HG03571 (cell line): ENCODE results near the gene NRXN3.

Experiments used
- ATAC-seq: cut with Tn5 transposase; IDR thresholded peaks from one replicate; pipeline ENCODE4 v1.9.1; 2021; ENCODE audit not compliant: unreplicated experiment

NRXN3 gene

DNA sequence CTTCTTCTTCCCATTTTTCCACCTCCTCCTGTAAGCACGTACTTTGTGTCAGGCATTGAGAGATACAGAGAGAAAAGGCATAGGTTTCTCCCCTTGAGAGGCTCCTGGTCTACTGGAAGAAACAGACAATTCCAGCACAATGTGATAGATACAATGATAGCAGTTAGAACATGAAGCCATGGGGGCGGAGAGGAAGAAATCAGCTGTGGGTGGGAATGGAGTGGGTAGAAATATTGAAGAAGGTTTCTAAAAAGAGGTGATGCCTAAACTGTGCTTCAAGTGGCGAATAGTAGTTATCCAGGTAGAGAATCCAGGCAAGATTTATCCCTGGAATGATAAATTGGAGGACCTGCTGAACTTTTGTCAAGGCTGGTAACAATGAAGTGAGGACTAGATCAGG, 528.8 kb downstream of the NRXN3 start:
- ATAC-seq, result no peak

DNA sequence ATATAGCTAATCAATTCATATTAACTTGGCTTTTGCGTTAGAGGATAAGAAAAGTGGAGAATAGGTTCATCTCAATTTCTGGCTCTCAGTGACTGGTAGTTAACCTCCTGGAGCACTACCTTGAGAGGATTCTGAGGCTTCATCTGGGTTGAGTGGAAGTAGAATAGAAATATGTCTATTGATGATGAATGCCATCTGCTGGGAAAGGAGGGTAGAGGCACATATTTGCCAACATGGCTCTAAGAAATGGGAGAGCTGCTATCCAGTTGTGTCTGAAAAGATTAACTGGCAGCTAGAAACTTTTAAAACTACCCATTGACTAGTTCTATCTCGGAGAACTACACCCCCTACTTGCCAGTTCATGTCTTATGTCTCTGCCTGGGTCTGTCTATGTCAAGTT, 530.1 kb downstream of the NRXN3 start:
- no peak for ATAC-seq

DNA sequence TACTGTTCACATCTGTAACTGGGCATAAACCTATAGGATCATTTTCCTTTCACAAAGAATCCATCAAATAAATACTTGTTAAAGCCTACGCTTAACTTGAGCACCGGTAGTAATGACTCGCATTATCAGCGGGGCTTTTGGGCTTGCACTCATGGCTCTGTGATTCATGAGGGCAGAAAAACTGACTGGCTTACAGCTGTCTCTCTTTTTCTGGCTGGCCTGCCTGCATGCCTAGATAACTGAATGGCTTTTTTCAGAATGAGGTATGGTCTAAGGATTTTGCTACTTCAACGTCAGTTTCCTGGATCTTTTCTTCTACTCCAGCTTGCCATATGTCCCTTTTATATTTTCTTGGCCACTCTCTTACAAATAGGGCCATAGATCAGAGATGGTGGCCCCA, 531.1 kb downstream of the NRXN3 start:
- ATAC-seq, result no peak

DNA sequence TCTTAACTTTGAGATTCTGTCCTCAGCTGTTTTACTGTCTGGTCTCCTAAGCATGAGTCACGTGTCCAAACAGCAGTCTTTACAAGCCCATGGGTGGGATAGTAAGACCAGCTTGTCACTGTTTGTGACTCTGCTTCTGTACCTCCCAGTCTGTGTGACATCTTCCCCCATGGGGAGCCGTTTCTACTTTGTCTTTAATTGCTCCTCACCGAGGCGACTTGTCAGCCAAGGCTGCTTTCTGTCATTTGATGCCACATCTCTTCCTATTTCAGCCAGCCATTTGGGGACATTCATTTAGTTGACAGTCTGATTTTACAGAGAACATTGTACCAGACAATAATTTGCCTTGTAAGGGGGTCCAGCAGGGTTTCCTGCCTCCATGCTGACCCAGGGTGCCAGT, 534.8 kb downstream of the NRXN3 start:
- ATAC-seq, result no peak

DNA sequence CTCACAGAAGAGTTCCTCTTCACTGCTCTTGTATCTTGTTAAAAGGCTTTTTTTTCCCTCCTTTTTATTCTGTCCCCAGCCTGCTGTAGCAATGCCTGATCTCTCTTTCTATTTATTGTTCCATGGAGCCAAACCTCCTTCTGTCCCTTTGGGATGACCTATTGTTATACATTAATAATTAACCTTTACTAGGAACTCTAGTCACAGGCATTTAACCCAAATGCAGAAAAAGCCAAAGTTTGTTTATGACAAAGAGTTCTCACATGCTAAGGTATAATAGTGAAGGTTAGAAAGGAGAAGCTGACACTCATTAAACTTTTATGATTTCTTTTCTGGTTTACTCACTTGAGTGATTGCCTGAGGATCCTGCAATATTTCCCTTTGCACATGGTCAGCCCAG, 535.8 kb downstream of the NRXN3 start:
- no peak for ATAC-seq

DNA sequence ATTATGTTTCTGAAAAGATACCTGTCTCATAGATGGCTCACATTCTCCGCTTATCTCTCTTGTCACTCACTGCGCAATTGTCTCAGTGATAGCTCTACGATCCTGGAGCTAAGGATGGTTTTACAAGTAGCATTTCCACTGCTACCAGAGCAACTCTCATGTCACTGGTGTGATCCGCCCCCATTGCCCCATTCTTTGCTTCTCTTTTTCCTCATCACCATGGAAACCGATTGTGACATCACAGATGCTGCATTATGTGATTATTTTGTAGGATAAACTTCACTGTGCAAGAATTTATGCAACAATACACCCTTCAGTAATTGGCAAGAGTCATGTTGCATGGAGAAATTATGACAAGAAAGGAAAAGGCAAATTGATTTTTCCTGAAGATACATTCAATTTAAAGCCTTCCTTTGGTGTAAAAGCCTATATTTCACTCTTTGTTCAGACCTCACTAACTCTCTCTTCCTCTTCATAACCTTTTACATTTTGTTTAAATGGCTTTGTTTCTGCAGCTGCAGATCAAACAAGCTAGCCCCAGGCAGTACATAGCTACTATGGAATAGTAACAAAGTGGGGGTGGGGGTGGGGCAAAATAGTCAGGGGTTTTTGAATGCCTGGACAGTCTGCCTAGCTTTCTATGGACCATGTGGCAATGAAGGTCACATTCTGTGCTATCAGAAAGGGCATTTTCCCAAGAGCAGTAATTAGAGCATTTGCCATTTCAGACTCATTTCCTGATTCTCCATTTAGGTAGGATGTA, 539.8 kb downstream of the NRXN3 start:
- ATAC-seq, result no peak

DNA sequence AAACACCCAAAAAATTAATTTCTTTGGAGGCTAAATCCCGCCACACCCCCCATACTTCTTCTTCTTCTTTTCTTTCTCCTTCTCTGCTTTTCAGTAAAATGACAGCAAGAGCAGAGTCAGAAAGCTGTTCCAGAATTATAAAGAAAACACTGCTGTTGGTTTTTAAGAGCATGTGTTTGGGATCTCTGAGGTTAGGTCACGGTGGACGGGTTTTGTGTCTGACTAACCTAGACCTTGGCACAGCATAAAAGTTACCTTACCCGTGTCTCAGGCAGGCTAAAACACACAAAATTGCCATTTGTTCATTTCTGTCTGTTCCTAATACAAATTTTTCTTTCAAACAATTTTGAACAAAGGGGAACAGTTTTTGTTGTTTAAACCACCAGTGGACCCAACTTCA, 540.8 kb downstream of the NRXN3 start:
- ATAC-seq, result no peak

DNA sequence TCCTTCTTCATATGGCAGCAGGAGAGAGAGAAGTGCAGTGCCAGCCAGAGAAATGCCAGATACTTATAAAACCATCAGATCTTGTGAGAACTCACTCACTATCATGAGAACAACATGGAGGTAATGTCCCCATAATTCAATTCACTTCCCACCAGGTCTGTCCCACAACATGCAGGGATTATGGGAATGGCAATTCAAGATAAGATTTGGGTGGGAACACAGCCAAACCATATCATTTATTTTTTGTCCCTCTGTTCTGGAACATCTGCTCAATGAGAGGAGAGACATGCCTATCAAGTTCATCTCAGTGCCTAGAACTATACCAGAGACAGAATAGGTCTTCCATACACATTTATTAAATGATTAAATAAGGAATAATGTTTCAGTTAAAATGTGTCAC, 543.5 kb downstream of the NRXN3 start:
- ATAC-seq, result no peak

DNA sequence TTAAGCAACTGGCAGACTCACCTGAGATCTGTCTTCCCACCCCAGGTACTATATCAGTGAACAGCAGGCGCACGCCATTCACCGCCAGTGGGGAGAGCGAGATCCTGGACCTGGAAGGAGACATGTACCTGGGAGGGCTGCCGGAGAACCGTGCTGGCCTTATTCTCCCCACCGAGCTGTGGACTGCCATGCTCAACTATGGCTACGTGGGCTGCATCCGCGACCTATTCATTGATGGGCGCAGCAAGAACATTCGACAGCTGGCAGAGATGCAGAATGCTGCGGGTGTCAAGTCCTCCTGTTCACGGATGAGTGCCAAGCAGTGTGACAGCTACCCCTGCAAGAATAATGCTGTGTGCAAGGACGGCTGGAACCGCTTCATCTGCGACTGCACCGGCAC, 544.5 kb downstream of the NRXN3 start:
- no peak for ATAC-seq

DNA sequence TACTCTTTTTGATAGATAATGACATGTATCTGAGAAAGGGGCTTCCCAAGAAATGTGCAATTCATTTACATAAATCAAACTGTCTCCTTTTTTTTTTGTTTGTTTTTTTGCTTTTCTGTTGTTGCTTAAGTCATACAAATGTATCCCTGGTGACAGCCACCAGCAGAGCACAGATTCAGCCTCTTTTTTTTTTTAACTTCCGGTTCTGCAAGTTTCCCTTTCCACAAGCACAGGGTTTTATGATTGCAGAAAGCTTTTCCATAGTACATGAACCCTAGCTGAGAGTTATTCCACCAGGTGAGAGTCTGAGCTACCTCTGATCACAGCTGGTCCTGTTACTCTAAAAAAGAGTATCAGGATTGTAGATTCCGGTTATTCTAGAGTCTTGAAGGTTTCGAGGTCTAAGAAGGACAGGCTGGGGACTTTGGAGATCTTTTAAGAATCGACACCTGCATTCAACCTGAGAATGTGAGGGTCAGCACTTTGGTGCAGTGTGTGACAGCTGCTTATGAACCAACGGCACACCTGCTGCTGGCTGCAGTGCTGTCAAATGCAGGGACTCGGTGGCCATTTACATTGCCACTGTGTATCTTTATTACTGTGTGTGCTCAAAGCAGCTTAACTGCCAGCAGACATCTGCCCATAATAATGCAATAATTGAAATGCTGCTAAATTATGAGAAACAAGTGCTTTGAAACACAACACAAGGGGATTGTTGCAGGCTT, 551.7 kb downstream of the NRXN3 start:
- no peak for ATAC-seq

DNA sequence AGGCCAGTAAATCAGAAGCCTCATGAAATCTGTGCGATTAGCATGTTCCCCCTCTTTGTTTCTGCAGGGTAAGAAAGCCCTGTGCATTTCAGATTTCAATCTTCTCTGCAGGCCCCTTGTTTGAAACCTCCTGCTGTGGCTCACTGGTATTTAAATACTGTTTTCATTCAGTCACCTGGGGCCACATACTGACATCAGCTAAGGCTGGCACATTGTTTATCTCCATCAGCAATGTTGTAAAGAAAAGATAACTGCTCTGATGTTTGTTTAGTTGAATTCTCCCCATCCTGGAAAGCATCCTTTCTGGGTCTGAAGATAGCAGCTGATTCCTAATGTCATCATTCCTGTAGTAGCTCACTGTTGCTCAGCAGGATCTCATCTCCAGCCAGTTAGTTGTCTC, 554.9 kb downstream of the NRXN3 start:
- ATAC-seq, result no peak

DNA sequence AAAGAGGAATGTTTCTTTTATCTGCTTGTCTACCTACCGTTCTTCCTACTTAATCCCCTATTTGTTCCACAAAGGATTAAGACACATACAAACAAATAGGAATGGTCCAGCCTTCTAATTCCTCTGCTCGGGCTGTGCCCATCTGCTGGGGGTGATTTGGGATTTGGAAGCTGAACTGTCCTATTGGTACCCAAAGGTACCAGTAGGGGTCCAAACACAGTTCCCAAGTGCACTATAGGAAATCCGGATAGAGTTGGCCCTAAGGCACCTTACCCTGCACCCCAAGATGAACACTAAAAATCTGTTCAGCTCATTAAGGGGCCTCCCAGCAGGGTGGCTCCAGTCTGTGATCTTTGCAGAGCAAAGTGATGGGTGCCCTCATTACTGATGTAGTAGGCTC, 566.9 kb downstream of the NRXN3 start:
- no peak for ATAC-seq

DNA sequence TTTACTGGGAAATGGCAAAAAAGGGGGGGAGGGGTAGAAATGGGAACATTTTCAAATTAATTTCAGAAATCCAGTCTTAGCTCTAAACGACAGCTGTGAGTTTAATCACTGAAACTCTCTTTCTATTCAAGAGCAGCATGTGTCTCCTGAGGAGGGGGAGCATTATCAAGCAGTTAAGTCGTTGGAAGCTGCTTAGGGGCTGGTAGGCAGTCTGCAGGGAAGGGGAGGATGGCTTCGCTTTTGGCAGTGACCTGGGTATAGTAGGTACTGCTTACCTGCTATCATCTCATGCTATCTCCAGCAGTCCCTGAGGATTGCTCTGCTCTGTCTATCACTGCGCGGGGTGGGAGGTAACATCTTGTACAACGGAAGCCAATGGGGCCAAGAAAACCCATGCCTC, 567.4 kb downstream of the NRXN3 start:
- ATAC-seq, result no peak

DNA sequence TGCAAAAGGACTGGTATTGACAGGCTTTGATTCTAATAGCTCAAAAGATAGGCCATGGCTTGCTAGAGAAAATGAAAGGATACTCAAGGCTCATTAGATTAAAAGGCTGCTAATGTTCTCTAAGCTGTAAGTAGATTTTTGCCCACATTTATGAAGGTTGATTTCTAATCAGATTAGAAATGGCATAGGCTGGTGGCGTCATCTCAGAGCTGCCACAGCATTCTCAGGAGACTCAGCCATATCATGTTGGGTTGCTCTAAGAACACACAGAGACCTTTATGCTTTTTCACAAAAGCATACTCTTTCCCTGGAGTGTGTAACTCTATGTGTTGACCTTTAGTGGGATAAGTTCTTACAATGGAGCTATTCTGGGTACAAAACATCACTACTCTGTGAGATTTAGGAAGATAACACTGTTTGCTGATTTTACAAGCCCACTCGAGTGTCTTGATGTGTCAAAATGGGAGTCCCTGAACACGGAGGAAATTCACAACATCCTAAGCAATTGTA, 576.0 kb downstream of the NRXN3 start:
- no peak for ATAC-seq

DNA sequence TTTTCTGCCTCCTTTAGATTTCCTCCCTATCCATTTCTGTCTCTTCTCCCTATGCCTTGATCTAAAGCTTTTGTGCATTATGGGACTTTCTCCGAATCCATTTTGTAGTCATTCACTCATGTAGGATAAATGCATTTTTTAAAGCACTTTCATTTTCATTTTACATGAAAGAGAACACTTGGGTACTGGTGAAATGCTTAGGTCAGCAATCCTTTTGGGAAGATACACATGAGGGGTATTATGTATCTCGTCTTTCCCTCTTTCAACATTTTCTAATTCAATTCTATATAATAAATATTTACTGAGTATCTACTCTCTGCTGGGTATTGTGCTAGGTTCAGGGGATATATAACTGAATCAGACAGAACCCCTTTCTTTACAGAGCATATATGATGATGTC, 577.6 kb downstream of the NRXN3 start:
- ATAC-seq, result no peak

DNA sequence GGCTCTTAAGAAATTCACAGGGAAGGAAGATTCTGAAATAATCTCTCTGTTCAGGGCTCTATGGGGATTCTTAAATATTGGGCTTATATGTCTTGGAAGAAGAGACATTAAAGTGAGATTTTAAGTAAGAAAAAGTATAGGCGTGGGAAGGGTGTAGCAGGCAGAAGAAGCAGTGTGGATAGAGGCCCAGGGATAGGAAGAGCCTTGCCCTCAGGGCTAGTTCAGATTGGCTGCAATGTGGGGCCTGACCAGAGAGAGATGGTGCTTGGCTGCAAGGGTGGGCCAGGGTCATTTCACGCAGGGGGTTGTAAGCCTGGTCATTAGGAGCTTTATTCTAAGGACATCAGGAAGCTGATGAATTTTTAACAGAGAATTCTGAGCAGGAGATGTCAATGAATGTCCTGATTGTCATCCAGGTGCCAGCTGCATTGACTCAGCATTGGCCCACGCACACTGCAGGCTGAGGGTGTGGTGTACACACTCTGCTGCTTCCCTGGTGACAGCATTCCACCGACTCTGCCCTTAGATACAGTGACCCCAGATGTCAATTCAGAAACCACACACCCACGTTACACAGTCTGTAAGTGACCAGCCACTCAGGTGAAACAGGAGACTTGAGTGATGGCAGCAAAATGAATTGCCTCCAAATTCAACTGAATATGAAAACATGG, 582.5 kb downstream of the NRXN3 start:
- no peak for ATAC-seq

DNA sequence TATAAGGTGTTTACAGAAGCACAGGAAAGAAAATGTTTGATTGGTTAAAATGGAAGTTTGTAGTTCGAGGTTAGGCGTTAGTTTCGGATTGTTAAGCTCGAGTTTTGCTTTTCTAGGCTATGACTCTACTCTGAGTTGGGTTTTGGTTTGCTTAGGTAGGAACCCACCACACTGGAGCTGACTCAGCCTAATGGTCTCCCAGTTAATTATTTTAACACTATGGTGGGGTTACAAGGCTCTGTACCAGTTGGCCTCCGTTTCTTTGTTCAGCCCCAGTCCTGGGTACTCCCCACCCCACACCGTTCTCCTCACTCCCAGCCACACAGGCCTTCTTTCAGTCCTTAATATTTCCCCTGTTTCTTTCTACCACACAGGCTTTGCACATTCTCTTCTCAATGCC, 583.9 kb downstream of the NRXN3 start:
- ATAC-seq, result no peak

DNA sequence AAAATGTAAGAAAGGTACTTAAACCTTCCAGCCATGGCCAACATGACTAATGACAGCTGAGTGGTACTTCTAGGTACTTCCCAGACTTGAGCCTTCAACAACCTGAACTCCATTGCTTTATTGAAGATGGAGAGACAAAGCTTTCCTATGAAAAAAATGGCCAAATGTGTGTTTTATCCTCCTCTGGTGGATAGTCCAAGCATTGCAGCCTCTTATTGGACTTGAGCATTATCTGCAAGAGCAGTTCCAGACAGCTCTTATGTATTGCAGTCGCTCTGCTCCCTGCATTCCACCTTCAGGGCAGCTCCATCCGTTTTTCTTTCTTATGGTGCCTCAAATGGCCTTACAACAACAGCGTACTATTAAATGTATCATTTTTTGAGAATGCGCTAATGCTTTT, 588.2 kb downstream of the NRXN3 start:
- no peak for ATAC-seq

DNA sequence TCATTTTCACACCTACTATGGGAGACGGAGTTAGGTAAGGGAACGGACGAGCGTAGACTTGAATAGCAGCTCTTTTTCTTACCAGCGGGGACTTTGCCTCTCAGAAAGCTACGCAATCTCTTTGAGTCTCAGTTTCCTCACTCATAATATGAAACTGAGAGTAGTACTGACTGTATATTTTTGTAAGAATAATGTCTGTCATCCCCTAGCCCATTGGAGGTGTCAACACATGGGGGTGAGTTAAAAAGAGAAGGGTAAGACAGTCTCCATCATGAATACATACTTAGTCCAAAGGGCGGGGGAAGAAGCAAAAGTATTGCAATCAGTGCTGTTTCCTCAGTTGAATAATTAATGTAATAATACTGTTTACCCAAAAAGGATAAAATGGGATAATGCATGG, 592.2 kb downstream of the NRXN3 start:
- ATAC-seq, result no peak

DNA sequence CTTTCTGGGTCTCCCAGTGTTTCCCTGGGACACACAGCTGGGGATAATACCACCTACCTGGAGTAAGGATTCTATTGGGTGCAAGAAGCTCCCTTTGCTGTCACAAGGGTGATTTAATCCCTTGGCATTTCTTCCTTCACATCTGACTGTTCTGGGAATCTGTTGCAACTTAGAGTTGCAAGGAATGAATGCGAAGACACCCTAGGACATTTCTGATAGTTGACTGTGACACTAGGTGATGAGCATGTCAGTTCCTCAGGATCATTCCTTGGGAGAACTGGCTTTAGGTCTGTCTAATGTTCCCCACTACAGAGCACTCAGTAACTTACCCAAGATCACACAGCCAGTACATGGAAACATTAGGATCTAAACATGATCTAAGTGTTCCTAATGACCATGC, 593.6 kb downstream of the NRXN3 start:
- no peak for ATAC-seq

DNA sequence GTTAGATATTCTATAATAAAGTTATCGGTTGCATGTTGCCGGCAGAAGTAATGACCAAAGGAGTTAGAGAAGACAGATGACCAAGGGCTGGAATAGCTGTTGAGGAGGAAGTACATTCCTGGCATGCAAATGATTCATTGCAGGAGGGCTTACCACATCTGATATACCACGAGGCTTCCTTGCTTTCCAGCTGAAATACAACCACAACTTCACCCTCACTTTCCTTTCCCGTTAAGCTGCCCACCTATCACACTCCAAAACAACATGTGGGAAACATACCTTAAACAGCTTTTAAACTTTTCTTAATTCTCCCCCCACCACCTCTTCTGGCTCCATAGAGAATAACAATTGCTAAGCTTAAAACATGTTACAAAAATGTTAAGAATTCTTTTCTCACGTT, 594.1 kb downstream of the NRXN3 start:
- ATAC-seq, result no peak

DNA sequence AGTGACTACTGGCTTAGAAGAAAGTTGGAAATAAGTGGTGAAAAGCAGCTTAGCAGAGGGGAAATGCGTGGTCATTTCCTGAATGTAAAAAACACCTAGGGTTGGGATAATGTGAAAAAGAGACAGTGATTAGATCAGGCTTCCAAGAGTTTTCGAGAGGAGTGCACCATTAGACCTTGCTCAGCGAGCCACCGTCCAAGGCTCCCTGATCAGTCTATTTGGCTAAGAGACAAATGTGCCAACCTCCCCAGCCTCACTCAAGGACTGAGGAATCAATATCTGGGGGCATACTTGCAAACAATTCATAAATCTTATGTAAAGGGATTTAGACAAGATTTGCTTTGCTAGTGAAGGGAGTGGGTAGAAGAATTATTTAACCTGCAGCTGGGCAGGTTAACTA, 594.5 kb downstream of the NRXN3 start:
- no peak for ATAC-seq
